K562 treated with DMSO at 1 percent for 4 hours (cell line): ENCODE data around the gene NKX2-1. TPM values are rescaled to one million over a fixed set of nuclear protein-coding genes. Genes with fewer than 3 reads are reported as not detected.

Experiments
- total RNA-seq: library from RNA; unstranded; fragments of 300-600 nt; gene quantifications from 2 replicates; pipeline ENCODE4 v1.2.3, GENCODE V29; 2022; ENCODE audit not compliant: insufficient read depth

The NKX2-1 gene
- not detected in 2 replicates for total RNA-seq

DNA sequence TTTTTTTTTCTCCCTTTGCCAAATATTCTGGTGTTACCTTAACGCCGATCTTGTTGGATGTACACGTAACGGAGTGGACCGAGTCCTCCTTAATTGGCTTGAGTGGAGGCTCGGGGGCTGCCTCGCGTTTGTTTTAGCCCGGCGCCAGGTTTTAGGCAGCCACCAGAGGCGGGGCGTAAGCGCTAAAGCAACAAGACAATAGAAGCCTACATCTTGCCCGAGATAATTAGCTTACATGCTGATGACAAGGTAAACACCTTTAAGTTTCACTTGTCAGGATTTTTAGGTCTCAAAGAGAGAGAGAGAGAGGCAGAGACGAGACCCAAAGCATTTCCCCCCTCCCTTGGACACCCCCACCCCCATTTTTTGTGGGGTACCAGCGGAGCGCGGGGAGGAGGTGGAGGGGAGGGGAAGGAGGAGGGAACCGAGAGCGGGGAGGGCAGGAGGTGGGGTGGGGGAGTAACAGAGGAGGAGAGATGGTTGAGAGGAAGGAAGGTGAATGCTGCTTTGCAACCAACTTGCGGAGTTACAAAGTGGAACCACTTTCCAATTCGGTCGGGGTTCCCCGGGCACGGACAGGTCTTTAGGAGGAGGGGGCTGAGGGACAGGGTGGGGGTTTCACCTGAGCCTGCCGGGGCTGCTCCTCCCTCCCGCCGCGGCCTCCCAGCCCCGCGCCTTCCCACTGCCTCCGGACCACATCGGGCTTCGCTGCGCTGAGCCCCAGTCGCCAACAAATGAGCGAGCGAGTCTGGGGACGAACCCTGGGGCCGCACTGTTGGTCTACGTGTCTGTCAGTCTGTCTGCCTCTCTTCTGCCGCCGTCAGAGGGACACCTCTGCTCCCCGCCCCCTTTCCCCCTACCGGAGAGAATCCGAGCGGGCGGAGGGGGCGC is at the start of gene NKX2-1:
TSS of gene NKX2-1 (minus strand) at position 802 of the 891 bp plus-strand sequence. CDS start at position 699, 103 bp downstream.

Other genes starting within 250 kb of the NKX2-1 start
- gene MBIP, start 199.6 kb downstream of the NKX2-1 start, total RNA-seq, result 7.6 and 9.5 TPM in 2 replicates
- gene NKX2-8, start 62.4 kb upstream of the NKX2-1 start, total RNA-seq, result not detected in 2 replicates
- gene PAX9, start 141.6 kb upstream of the NKX2-1 start, total RNA-seq, result 1.9 and 3.6 TPM in 2 replicates